Liver (tissue), 3 donors: Measurements from ENCODE around the gene SIK3.

Source experiments
- ATF3 ChIP-seq: IDR thresholded peaks from 2 replicates; pipeline ENCODE4 v1.6.1; 2016; ENCODE audit warnings: antibody characterized with exemption
- CTCF ChIP-seq: fragments of 150-350 bp; IDR thresholded peaks from 2 replicates; pipeline ENCODE4 v1.5.1; 2017; ENCODE audit warnings: improper control_type of control experiment, low read depth, low read length; ENCODE audit not compliant: missing input control
- EGR1 ChIP-seq, 2 donors: IDR thresholded peaks; 2 replicates each; pipeline ENCODE4 v1.6.1; 2016 to 2018; ENCODE audit warnings: antibody characterized with exemption in 2 of 2, low read depth in 2 of 2
- JUND ChIP-seq, 2 donors: IDR thresholded peaks; 2 replicates each; pipeline ENCODE4 v1.6.1; 2016; ENCODE audit warnings: antibody characterized with exemption in 2 of 2
- MAX ChIP-seq: IDR thresholded peaks from 2 replicates; pipeline ENCODE4 v1.6.1; 2016; ENCODE audit warnings: antibody characterized with exemption
- REST ChIP-seq: IDR thresholded peaks from 2 replicates; pipeline ENCODE4 v1.6.1; 2016; ENCODE audit warnings: antibody characterized with exemption, mild to moderate bottlenecking
- SP1 ChIP-seq: IDR thresholded peaks from 2 replicates; pipeline ENCODE4 v1.6.1; 2018; ENCODE audit warnings: antibody characterized with exemption, mild to moderate bottlenecking
- donor health status: healthy.
- donor health status: healthy.

GRCh38 chr11:116879800-116880625 lies 218.2 kb downstream of the SIK3 start:
- TF ChIP-seq REST (no peak), CTCF (peak; percentile 68), ATF3 (no peak), EGR1 (IDR thresholded peaks at IDR 0.05; ENCODE audit: low read depth in 2 of 2) (no peak), JUND (IDR thresholded peaks at IDR 0.05) (no peak), MAX (no peak), SP1 (no peak)
